Medulla oblongata (tissue), 1 donor: Measurements from ENCODE around the gene ALKBH4.
"Not testable (repeated sequence)": the region's sequence is repeated elsewhere in the genome, so short reads cannot be mapped to it uniquely, and the experiment has no call there.

Experiments
- DNase-seq: peaks from one replicate; pipeline ENCODE4 v3.0.0-alpha.2; 2015; ENCODE audit errors: extremely low spot score

The ALKBH4 gene, protein sequence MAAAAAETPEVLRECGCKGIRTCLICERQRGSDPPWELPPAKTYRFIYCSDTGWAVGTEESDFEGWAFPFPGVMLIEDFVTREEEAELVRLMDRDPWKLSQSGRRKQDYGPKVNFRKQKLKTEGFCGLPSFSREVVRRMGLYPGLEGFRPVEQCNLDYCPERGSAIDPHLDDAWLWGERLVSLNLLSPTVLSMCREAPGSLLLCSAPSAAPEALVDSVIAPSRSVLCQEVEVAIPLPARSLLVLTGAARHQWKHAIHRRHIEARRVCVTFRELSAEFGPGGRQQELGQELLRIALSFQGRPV

GRCh38 chr7:102464577-102465280 is at the start of gene ALKBH4, which contains the start of gene LRWD1:
Gene ALKBH4, minus strand, starts transcription at chr7:102464863. Its CDS starts 27 bp downstream, at chr7:102464836.
Gene LRWD1, plus strand, starts transcription at chr7:102464984. Its CDS starts 97 bp downstream, at chr7:102465081.
- DNase-seq: peak; percentile 94

DNA sequence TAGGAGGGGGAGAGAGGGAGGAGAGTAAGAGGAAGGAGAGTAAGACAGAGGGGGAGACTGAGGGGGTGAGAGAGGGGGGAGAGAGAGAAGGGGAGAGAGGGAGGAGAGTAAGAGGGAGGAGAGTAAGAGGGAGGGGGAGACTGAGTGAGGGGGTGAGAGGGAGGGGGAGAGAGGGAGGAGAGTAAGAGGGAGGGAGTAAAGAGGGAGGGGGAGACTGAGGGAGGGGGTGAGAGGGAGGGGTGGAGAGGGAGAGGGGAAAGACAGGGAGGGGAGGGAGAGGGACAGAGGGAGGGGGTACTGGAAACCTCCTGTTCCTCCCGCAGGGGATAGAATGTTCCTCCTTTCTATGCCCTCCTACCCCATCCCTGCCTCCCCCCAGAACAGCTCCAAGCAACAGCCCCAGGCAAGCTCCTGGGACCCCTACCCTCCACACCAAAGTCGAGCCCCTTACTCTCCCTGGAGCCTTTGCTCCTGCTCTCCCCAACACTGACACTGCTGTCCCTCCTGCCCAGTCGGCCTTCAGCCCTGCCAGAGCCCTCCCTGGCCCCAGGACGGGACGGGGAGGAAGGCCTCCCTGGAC is 48.1 kb upstream of the ALKBH4 start:
- DNase-seq: peak; percentile 98

- DNase-seq: not testable (repeated sequence)
Observed at GRCh38 chr7:102511860-102512522, 47.3 kb upstream of the ALKBH4 start.

- not testable (repeated sequence) for DNase-seq
Observed at GRCh38 chr7:102510575-102510974, 45.9 kb upstream of the ALKBH4 start.

DNA sequence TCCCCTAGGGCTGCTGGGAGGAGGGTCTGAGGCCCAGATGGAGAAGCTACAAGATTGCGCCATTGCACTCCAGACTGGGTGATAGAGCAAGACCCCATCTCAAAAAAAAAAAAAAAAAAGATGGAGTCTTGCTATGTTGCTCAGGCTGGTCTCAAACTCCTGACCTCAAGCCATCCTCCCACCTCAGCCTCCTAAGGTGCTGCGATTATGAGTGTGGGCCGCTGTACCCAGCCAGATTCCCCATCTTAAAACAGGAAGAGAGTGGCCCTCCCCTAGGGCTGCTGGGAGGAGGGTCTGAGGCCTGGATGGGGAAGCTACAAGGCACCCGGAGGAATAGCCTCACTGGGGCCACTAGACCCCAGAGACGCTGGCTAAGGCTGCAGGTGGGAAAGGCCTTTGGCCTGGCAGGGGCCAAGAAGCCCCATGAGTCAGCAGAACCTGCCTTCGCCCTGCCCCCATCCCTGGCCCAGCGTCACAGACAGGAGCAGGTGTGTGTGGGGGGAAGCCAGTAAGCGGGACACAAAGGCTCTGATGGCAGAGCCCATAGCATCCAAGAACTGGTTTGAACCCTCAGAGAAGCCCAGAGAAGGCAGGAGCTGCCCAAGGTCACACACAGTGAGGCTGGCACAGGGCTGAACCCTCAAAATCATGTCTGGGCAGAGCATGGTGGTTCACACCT is 42.9 kb upstream of the ALKBH4 start:
- not testable (repeated sequence) for DNase-seq

- DNase-seq: not testable (repeated sequence)
Observed at GRCh38 chr7:102505298-102506185, 40.9 kb upstream of the ALKBH4 start.

GRCh38 chr7:102503141-102503540 is 38.5 kb upstream of the ALKBH4 start:
- not testable (repeated sequence) for DNase-seq

DNA sequence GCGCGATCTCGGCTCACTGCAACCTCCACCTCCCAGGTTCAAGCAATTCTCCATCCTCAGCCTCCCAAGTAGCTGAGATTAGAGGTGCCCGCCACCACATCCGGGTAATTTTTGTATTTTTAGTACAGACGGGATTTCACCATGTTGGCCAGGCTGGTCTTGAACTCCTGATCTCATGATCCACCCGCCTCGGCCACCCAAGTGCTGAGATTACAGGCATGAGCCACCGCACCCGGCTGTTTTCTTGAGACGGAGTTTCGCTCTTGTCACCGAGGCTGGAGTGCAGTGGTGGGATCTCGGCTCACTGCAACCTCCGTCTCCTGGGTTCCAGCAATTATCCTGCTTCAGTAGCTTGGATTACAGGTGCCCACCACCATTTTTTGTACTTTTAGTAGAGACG is 33.7 kb upstream of the ALKBH4 start:
- DNase-seq: not testable (repeated sequence)

GRCh38 chr7:102497308-102497707 is 32.6 kb upstream of the ALKBH4 start:
- DNase-seq: not testable (repeated sequence)

DNA sequence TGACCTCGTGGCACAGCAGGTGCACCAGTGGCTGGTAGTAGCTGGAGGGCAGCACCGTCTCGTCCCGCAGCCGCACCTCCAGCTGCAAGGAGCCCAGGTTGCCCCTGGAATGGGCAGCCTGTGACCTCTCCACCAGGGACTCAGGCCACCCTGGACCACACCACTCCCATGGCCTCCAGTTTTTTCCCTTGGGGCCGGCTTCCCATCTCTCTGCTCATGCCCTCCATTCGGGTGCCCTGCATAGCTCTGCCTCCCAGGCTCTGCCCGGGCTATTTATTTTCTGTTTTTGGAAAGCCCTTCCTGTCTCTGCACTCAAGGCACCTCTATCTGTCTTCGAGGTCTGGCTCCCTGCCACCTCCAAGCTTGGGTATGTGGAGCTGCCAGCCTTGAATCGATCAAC is 32.2 kb upstream of the ALKBH4 start:
- not testable (repeated sequence) for DNase-seq

DNA sequence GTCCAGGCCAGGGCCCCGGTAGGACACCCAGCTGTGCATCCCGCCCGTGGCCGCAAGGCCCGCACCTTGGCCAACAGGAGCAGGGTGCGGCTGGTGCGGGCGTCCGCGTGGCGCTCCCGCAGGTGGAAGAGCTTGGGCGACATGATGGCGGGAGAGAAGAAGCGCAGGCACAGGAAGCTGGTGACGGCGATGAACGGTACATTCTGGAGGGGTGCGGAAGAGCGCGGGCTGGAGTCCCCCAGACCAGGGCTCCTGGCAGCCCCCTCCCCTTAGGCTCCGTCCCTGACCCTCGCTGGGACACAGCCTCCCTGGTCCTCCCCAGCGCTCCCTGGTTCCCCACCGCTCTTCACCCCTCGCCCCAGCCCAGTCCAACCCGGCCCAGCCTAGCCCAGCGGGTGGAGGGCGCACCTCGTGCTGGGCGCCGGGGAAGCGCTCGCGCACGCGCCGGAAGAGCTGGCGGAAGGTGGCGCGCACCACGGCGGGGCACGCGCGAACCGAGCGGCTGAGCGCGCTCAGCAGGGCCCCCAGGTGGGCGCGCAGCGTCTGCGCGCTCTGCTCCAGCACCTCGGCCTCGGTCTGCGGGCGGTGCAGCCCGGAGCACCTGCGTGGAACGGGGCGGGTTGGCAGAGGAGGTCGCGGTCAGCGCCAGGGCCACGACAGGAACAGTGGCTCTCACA is 29.9 kb upstream of the ALKBH4 start:
- DNase-seq: not testable (repeated sequence)

- DNase-seq: not testable (repeated sequence)
Observed at GRCh38 chr7:102494026-102494425, 29.4 kb upstream of the ALKBH4 start.

GRCh38 chr7:102493220-102493935 is 28.7 kb upstream of the ALKBH4 start:
- not testable (repeated sequence) for DNase-seq

DNA sequence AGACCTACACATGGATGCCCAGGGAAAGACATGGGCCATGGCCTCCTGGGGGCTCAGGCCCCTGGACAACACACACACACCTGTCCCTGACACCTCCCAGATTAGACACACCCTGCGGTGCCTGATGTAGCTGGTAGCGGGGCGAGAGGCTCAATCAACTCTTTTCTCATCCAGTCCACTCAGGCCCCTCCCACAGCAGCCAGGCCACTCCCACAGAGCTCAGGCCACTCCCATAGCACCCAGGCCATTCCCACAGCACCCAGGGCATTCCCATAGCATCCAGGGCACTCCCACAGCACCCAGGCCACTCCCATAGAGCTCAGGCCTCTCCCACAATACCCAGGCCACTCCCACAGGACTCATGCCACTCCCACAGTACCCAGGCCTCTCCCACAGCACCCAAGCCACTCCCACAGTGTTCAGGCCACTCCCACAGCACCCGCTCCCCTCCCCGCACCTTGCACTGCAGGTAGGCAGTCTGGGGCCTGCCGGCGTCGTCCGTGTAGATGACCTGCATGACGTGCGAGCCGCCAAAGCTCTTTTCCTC is 25.9 kb upstream of the ALKBH4 start:
- DNase-seq: not testable (repeated sequence)

GRCh38 chr7:102484317-102484716 is 19.7 kb upstream of the ALKBH4 start:
- DNase-seq: not testable (repeated sequence)

GRCh38 chr7:102481962-102482361 is 17.3 kb upstream of the ALKBH4 start:
- DNase-seq: not testable (repeated sequence)

- not testable (repeated sequence) for DNase-seq
Observed at GRCh38 chr7:102479982-102480637, 15.4 kb upstream of the ALKBH4 start.

DNA sequence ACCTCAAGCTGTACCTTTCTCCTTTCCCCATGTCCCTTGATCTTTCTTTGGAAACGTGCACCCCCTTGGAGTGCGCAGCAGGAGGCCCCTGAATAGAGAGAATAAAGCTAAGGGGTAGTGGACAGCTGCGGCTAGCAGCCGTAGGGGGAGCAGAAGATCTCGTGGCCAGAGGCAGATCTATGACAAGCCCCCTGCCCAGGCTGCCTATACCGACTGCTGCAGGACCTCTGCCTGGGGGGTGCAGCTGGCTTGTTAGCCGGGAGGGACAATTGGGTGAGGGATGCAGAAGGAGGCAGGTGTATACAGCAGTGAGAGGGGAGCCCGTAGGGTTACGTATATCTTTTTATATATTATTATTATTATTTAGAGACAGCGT is 14.5 kb upstream of the ALKBH4 start:
- DNase-seq: not testable (repeated sequence)
